IPS-11a (cell line): ENCODE data around the gene KIR3DL3.
"Not testable (repeated sequence)": the region's sequence is repeated elsewhere in the genome, so short reads cannot be mapped to it uniquely, and the experiment has no call there.

ENCODE experiments used
- H3K4me3 ChIP-seq: one replicate; pipeline ENCODE4 v1.5.1; 2013; ENCODE audit warnings: low read depth, low read length, control low read depth

The KIR3DL3 gene

GRCh38 chr19:54729416-54730188 is 5.4 kb downstream of the KIR3DL3 start:
- no peak overlapping the region for H3K4me3 ChIP-seq

- no peak overlapping the region for H3K4me3 ChIP-seq
These were observed 6.9 kb downstream of the KIR3DL3 start for GRCh38 chr19:54731191-54731590.

GRCh38 chr19:54738306-54738705 is 14.1 kb downstream of the KIR3DL3 start, which contains the start of gene KIR2DL3:
Gene KIR2DL3 (plus strand): TSS chr19:54738513. CDS start chr19:54738546, 33 bp downstream.
- H3K4me3 ChIP-seq: not testable (repeated sequence)

GRCh38 chr19:54738715-54739114 is 14.5 kb downstream of the KIR3DL3 start:
- no peak overlapping the region for H3K4me3 ChIP-seq

- no peak overlapping the region for H3K4me3 ChIP-seq
These were observed 15.6 kb downstream of the KIR3DL3 start for GRCh38 chr19:54739587-54740497.

- H3K4me3 ChIP-seq: not testable (repeated sequence)
These were observed 17.7 kb downstream of the KIR3DL3 start for GRCh38 chr19:54741950-54742349.

- not testable (repeated sequence) for H3K4me3 ChIP-seq
These were observed 19.8 kb downstream of the KIR3DL3 start for GRCh38 chr19:54744080-54744479.

- not testable (repeated sequence) for H3K4me3 ChIP-seq
These were observed 23.5 kb downstream of the KIR3DL3 start for GRCh38 chr19:54747614-54748322.

GRCh38 chr19:54750276-54750675 is 26.0 kb downstream of the KIR3DL3 start:
- not testable (repeated sequence) for H3K4me3 ChIP-seq

GRCh38 chr19:54756204-54757110 is 32.2 kb downstream of the KIR3DL3 start:
- not testable (repeated sequence) for H3K4me3 ChIP-seq

GRCh38 chr19:54758577-54758976 is 34.3 kb downstream of the KIR3DL3 start:
- H3K4me3 ChIP-seq: not testable (repeated sequence)

GRCh38 chr19:54764219-54764618 is 40.0 kb downstream of the KIR3DL3 start:
- not testable (repeated sequence) for H3K4me3 ChIP-seq

GRCh38 chr19:54766464-54766863 is 42.2 kb downstream of the KIR3DL3 start:
- not testable (repeated sequence) for H3K4me3 ChIP-seq

GRCh38 chr19:54769646-54770045 is 45.4 kb downstream of the KIR3DL3 start, which contains the start of gene KIR2DL1:
Gene KIR2DL1 (plus strand): TSS chr19:54769793. CDS start chr19:54769851, 58 bp downstream.
- not testable (repeated sequence) for H3K4me3 ChIP-seq

GRCh38 chr19:54770511-54770910 is 46.3 kb downstream of the KIR3DL3 start:
- H3K4me3 ChIP-seq: not testable (repeated sequence)

GRCh38 chr19:54771018-54771960 is 47.0 kb downstream of the KIR3DL3 start:
- not testable (repeated sequence) for H3K4me3 ChIP-seq

- H3K4me3 ChIP-seq: not testable (repeated sequence)
These were observed 48.4 kb downstream of the KIR3DL3 start for GRCh38 chr19:54772666-54773065.

- H3K4me3 ChIP-seq: not testable (repeated sequence)
These were observed 51.0 kb downstream of the KIR3DL3 start for GRCh38 chr19:54775095-54775815.
